Immature natural killer cell (primary cell): ENCODE data around the gene HSF2BP. TPM values are rescaled to one million over a fixed set of nuclear protein-coding genes. Genes with fewer than 3 reads are reported as not detected.
"Not testable (repeated sequence)": the region's sequence is repeated elsewhere in the genome, so short reads cannot be mapped to it uniquely, and the experiment has no call there.

Experiments used
- DNase-seq, 3 donors: peaks; one replicate each; pipeline ENCODE4 v3.0.0; 2022; ENCODE audit warnings: mixed read lengths in 1 of 3
- H3K27ac Mint-ChIP-seq, 6 donors: one replicate each; pipeline ENCODE4 v1.8.0; 2020; ENCODE audit warnings: mixed read lengths in 6 of 6, mild to moderate bottlenecking in 5 of 6, inconsistent platforms in 4 of 6, moderate library complexity in 3 of 6
- H3K27me3 Mint-ChIP-seq, 3 donors: one replicate each; pipeline ENCODE4 v1.8.0; 2020 to 2021; ENCODE audit warnings: low read depth in 3 of 3, mild to moderate bottlenecking in 3 of 3, mixed read lengths in 3 of 3, moderate library complexity in 3 of 3, inconsistent platforms in 1 of 3
- H3K36me3 Mint-ChIP-seq, 3 donors: one replicate each; pipeline ENCODE4 v1.8.0; 2020; ENCODE audit warnings: mixed read lengths in 3 of 3, inconsistent platforms in 2 of 3, mild to moderate bottlenecking in 2 of 3
- H3K4me1 Mint-ChIP-seq, 2 donors: one replicate each; pipeline ENCODE4 v1.8.0; 2020; ENCODE audit warnings: inconsistent platforms in 2 of 2, mild to moderate bottlenecking in 2 of 2, mixed read lengths in 2 of 2, moderate library complexity in 1 of 2
- H3K4me3 Mint-ChIP-seq, 5 donors: one replicate each; pipeline ENCODE4 v1.8.0; 2020; ENCODE audit warnings: mild to moderate bottlenecking in 5 of 5, mixed read lengths in 5 of 5, inconsistent platforms in 3 of 5, moderate library complexity in 3 of 5
- H3K9me3 Mint-ChIP-seq, 6 donors: one replicate each; pipeline ENCODE4 v1.8.0; 2020; ENCODE audit warnings: mild to moderate bottlenecking in 6 of 6, mixed read lengths in 6 of 6, inconsistent platforms in 4 of 6, moderate library complexity in 3 of 6
- polyA plus RNA-seq, 3 donors: library from polyadenylated mRNA; unstranded; fragments of 300-500 nt; fragmentation: Illumina TruSeq; gene quantifications; one replicate each; pipeline ENCODE4 v1.2.3, GENCODE V29; 2021

The HSF2BP gene
- polyA plus RNA-seq, 3 donors from 2014 or later: 0.27 TPM; not detected in 2

- Mint-ChIP-seq H3K36me3 (no peaks in the 10 kb centered on the region), H3K27me3 (peaks cover 2 to 14% (median 6%) of the 10 kb centered on the region in 3 donors), H3K27ac (no peak overlapping the region), H3K4me3 (no peak overlapping the region), H3K4me1 (no peaks in the 10 kb centered on the region), H3K9me3 (no peaks in the 10 kb centered on the region)
- no peak for DNase-seq
These were observed 6.7 kb downstream of the HSF2BP start for GRCh38 chr21:43652616-43653015.

GRCh38 chr21:43651926-43652325 is 7.4 kb downstream of the HSF2BP start:
- not testable (repeated sequence) for H3K4me1 Mint-ChIP-seq, H3K36me3 Mint-ChIP-seq, H3K9me3 Mint-ChIP-seq, H3K4me3 Mint-ChIP-seq, DNase-seq
- H3K27ac Mint-ChIP-seq: peak overlapping the region in 1 of 6 donors; percentile 1
- peaks cover 2 to 10% (median 6%) of the 10 kb centered on the region in 3 donors for H3K27me3 Mint-ChIP-seq

- Mint-ChIP-seq H3K9me3 (no peaks in the 10 kb centered on the region), H3K27ac (peak overlapping the region in 1 of 6 donors; percentile 56), H3K27me3 (peaks cover 2 to 7% (median 5%) of the 10 kb centered on the region in 3 donors), H3K4me3 (no peak overlapping the region), H3K4me1 (peaks cover 13 to 16% of the 10 kb centered on the region in 2 donors), H3K36me3 (no peaks in the 10 kb centered on the region)
- no peak for DNase-seq
These were observed 11.1 kb downstream of the HSF2BP start for GRCh38 chr21:43648171-43648570.

- peaks cover 2 to 7% (median 5%) of the 10 kb centered on the region in 3 donors for H3K27me3 Mint-ChIP-seq
- no peaks in the 10 kb centered on the region for H3K36me3 Mint-ChIP-seq
- peak; percentile 79 to 83 (median 79) for DNase-seq
- H3K27ac Mint-ChIP-seq: peak overlapping the region in 2 of 6 donors; percentile 56 to 77
- peak overlapping the region in 2 of 5 donors; percentile 33 to 51 for H3K4me3 Mint-ChIP-seq
- no peaks in the 10 kb centered on the region for H3K9me3 Mint-ChIP-seq
- H3K4me1 Mint-ChIP-seq: peaks cover 13 to 16% of the 10 kb centered on the region in 2 donors
These were observed 12.6 kb downstream of the HSF2BP start for GRCh38 chr21:43646550-43647260.

GRCh38 chr21:43645976-43646375 is 13.3 kb downstream of the HSF2BP start:
- DNase-seq: no peak
- Mint-ChIP-seq H3K27ac (peak overlapping the region in 1 of 6 donors; percentile 56), H3K27me3 (peaks cover 2 to 7% (median 4%) of the 10 kb centered on the region in 3 donors), H3K9me3 (no peaks in the 10 kb centered on the region), H3K36me3 (no peaks in the 10 kb centered on the region), H3K4me3 (no peak overlapping the region), H3K4me1 (peaks cover 13 to 16% of the 10 kb centered on the region in 2 donors)

- Mint-ChIP-seq H3K4me1 (peaks cover 13 to 16% of the 10 kb centered on the region in 2 donors), H3K36me3 (no peaks in the 10 kb centered on the region), H3K27me3 (peaks cover 2 to 7% (median 4%) of the 10 kb centered on the region in 3 donors), H3K9me3 (no peaks in the 10 kb centered on the region), H3K27ac (peak overlapping the region in 4 of 6 donors; percentile 48 to 68 (median 58)), H3K4me3 (peak overlapping the region in 2 of 5 donors; percentile 14 to 36)
- no peak for DNase-seq
These were observed 14.0 kb downstream of the HSF2BP start for GRCh38 chr21:43645136-43645891.

GRCh38 chr21:43644609-43645008 is 14.7 kb downstream of the HSF2BP start:
- Mint-ChIP-seq H3K27ac (peak overlapping the region in 1 of 6 donors; percentile 8), H3K4me3 (no peak overlapping the region), H3K27me3 (peaks cover 2 to 4% (median 4%) of the 10 kb centered on the region in 3 donors)

GRCh38 chr21:43644071-43644470 is 15.2 kb downstream of the HSF2BP start:
- H3K27ac Mint-ChIP-seq: peak overlapping the region in 1 of 6 donors; percentile 8
- DNase-seq: no peak
- no peak overlapping the region for H3K4me3 Mint-ChIP-seq

More at GRCh38 chr21:43644609-43645008, 14.7 kb downstream of the HSF2BP start:
- Mint-ChIP-seq H3K9me3 (no peaks in the 10 kb centered on the region), H3K4me1 (peaks cover 13 to 16% of the 10 kb centered on the region in 2 donors), H3K36me3 (no peaks in the 10 kb centered on the region)
- no peak for DNase-seq

GRCh38 chr21:43643193-43643592 is 16.1 kb downstream of the HSF2BP start:
- Mint-ChIP-seq H3K27me3 (peaks cover 0 to 4% (median under 1%) of the 10 kb centered on the region in 3 donors), H3K36me3 (no peaks in the 10 kb centered on the region), H3K4me3 (no peak overlapping the region), H3K9me3 (no peaks in the 10 kb centered on the region), H3K27ac (no peak overlapping the region), H3K4me1 (peaks cover 13 to 16% of the 10 kb centered on the region in 2 donors)
- DNase-seq: no peak

More at GRCh38 chr21:43644071-43644470, 15.2 kb downstream of the HSF2BP start:
- H3K36me3 Mint-ChIP-seq: no peaks in the 10 kb centered on the region
- H3K4me1 Mint-ChIP-seq: peaks cover 13 to 16% of the 10 kb centered on the region in 2 donors
- peaks cover 2 to 4% (median 4%) of the 10 kb centered on the region in 3 donors for H3K27me3 Mint-ChIP-seq
- no peaks in the 10 kb centered on the region for H3K9me3 Mint-ChIP-seq

- H3K27ac Mint-ChIP-seq: no peak overlapping the region
- peaks cover 0 to 2% (median 0%) of the 10 kb centered on the region in 3 donors for H3K27me3 Mint-ChIP-seq
- H3K9me3 Mint-ChIP-seq: no peaks in the 10 kb centered on the region
- H3K4me1 Mint-ChIP-seq: peaks cover 0 to 2% of the 10 kb centered on the region in 2 donors
- DNase-seq: no peak
- H3K36me3 Mint-ChIP-seq: no peaks in the 10 kb centered on the region
- H3K4me3 Mint-ChIP-seq: no peak overlapping the region
These were observed 18.9 kb downstream of the HSF2BP start for GRCh38 chr21:43640400-43640799.

- DNase-seq: no peak
- Mint-ChIP-seq H3K27ac (no peak overlapping the region), H3K4me1 (no peaks in the 10 kb centered on the region), H3K36me3 (no peaks in the 10 kb centered on the region), H3K4me3 (no peak overlapping the region), H3K27me3 (peaks cover 0 to 2% (median 0%) of the 10 kb centered on the region in 3 donors), H3K9me3 (no peaks in the 10 kb centered on the region)
These were observed 19.6 kb downstream of the HSF2BP start for GRCh38 chr21:43639470-43640353.

GRCh38 chr21:43637530-43638158 is 21.6 kb downstream of the HSF2BP start:
- Mint-ChIP-seq H3K27ac (no peak overlapping the region), H3K4me1 (no peaks in the 10 kb centered on the region), H3K4me3 (no peak overlapping the region), H3K9me3 (no peaks in the 10 kb centered on the region), H3K27me3 (no peaks in the 10 kb centered on the region), H3K36me3 (no peaks in the 10 kb centered on the region)
- no peak for DNase-seq

GRCh38 chr21:43635436-43635835 is 23.9 kb downstream of the HSF2BP start:
- Mint-ChIP-seq H3K9me3 (no peaks in the 10 kb centered on the region), H3K27ac (no peak overlapping the region), H3K4me3 (no peak overlapping the region), H3K27me3 (no peaks in the 10 kb centered on the region), H3K4me1 (no peaks in the 10 kb centered on the region), H3K36me3 (peaks cover 0 to 6% (median 3%) of the 10 kb centered on the region in 3 donors)
- DNase-seq: no peak
